DMS79 (cell line): ENCODE measurements around the gene GCDH.
A peak's percentile ranks its signal among the peaks of the same experiment; 100 is the strongest.

Experiments used
- DNase-seq: peaks from one replicate; lab custom pipeline; 2025; lab: John Stamatoyannopoulos, UW

The GCDH gene

GRCh38 chr19:12872941-12873890 is 17.7 kb upstream of the GCDH start:
- no peak for DNase-seq

GRCh38 chr19:12873891-12874745 is 16.8 kb upstream of the GCDH start:
- DNase-seq = no peak

- no peak for DNase-seq
These were observed 15.9 kb upstream of the GCDH start for GRCh38 chr19:12875086-12875485.

- DNase-seq = peak; percentile 20
These were observed 10.3 kb upstream of the GCDH start for GRCh38 chr19:12880551-12881171.

- DNase-seq = peak; percentile 98
These were observed 9.7 kb upstream of the GCDH start, which contains the start of gene DNASE2 for GRCh38 chr19:12881172-12881808. Gene DNASE2 (minus strand): TSS chr19:12881449. CDS start chr19:12881375, 74 bp downstream.

GRCh38 chr19:12882589-12882988 is 8.4 kb upstream of the GCDH start:
- no peak for DNase-seq

- DNase-seq = no peak
These were observed 6.8 kb upstream of the GCDH start for GRCh38 chr19:12884202-12884601.

GRCh38 chr19:12884627-12884925 is 6.4 kb upstream of the GCDH start:
- DNase-seq = no peak

GRCh38 chr19:12884926-12885748 is 5.8 kb upstream of the GCDH start:
- DNase-seq = no peak

- DNase-seq = no peak
These were observed 5.0 kb upstream of the GCDH start for GRCh38 chr19:12885749-12886650.

GRCh38 chr19:12886651-12886968 is 4.3 kb upstream of the GCDH start:
- no peak for DNase-seq

GRCh38 chr19:12886969-12887747 is 3.8 kb upstream of the GCDH start, which contains the start of gene KLF1:
Gene KLF1 (minus strand): TSS chr19:12887201. CDS start chr19:12887140, 61 bp downstream.
- DNase-seq = no peak

GRCh38 chr19:12888006-12888603 is 2.9 kb upstream of the GCDH start:
- DNase-seq = no peak

- peak; percentile 68 for DNase-seq
These were observed 617 bp upstream of the GCDH start for GRCh38 chr19:12890299-12890786.

- no peak for DNase-seq
These were observed 627 bp downstream of the GCDH start for GRCh38 chr19:12891553-12892021.

- DNase-seq = no peak
These were observed 2.6 kb downstream of the GCDH start for GRCh38 chr19:12893582-12893981.

- DNase-seq = no peak
These were observed 5.5 kb downstream of the GCDH start for GRCh38 chr19:12896460-12896859.

- DNase-seq = no peak
These were observed 9.0 kb downstream of the GCDH start for GRCh38 chr19:12899891-12900518.
